Stomach (tissue), 4 donors: Measurements from ENCODE around the gene PPP1R36.

Source experiments
- EP300 ChIP-seq: sonication (generic); formaldehyde crosslinking; IDR thresholded peaks from one replicate; pipeline ENCODE4 v1.6.1; 2017; ENCODE audit warnings: antibody characterized with exemption
- POLR2AphosphoS5 ChIP-seq, 3 donors: sonication (generic); formaldehyde crosslinking; IDR thresholded peaks; one replicate each; pipeline ENCODE4 v1.6.1; 2016; ENCODE audit warnings: antibody characterized with exemption in 3 of 3
- TF ChIP-seq, protein P1 (sequence below), 7 experiments: fragments of 450-650 bp in 4 of 7; fragments of 200-600 bp in 3 of 7; sonication (generic) in 3 of 7; IDR thresholded peaks; one replicate each; pipeline ENCODE4 v1.5.1; 2016 to 2019; ENCODE audit warnings: antibody characterized with exemption in 7 of 7, control low read depth in 2 of 7, mild to moderate bottlenecking in 1 of 7

DNA sequence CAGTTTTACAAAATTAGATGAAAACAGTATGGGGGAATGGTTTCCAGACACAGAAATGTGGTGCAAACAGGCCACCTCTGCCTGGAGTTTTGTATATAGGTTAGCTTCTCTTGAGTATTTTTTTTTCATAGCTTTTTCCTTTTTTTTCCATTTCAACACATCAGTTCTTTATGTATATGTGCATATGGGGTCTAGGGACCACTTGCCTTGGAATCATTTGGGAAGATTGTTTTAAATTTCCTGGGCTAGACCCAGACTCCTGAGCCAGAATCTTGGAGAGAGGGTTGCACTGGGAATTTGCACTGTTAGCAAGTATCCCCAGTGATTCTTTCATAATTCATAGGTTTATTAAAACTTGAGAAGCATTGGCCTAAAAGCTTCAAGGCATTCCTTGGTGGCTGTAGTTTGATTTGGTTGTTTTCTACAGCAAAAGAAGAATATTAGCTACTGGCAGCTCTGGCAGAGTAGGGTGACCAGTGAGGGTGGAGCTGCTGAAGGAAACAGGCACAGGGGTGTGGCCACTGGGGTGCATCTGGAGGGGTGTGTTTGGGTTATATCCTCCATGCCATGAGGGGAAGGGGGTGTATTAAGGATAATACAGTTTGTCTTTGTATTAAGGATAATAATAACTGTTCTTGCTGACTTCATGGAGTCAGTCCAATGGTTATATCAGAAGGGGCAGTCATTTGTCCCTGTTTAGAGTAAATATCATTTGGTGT, 22.8 kb downstream of the PPP1R36 start:
- TF ChIP-seq, protein P1, sequence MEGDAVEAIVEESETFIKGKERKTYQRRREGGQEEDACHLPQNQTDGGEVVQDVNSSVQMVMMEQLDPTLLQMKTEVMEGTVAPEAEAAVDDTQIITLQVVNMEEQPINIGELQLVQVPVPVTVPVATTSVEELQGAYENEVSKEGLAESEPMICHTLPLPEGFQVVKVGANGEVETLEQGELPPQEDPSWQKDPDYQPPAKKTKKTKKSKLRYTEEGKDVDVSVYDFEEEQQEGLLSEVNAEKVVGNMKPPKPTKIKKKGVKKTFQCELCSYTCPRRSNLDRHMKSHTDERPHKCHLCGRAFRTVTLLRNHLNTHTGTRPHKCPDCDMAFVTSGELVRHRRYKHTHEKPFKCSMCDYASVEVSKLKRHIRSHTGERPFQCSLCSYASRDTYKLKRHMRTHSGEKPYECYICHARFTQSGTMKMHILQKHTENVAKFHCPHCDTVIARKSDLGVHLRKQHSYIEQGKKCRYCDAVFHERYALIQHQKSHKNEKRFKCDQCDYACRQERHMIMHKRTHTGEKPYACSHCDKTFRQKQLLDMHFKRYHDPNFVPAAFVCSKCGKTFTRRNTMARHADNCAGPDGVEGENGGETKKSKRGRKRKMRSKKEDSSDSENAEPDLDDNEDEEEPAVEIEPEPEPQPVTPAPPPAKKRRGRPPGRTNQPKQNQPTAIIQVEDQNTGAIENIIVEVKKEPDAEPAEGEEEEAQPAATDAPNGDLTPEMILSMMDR (IDR thresholded peaks at IDR 0.05): no peak
- no peak for TF ChIP-seq EP300
- TF ChIP-seq POLR2AphosphoS5 (IDR thresholded peaks at IDR 0.05): no peak
